ENCODE measurements around the gene GALNTL6.
"Not testable (repeated sequence)": the region's sequence is repeated elsewhere in the genome, so short reads cannot be mapped to it uniquely, and the experiment has no call there.

DNA sequence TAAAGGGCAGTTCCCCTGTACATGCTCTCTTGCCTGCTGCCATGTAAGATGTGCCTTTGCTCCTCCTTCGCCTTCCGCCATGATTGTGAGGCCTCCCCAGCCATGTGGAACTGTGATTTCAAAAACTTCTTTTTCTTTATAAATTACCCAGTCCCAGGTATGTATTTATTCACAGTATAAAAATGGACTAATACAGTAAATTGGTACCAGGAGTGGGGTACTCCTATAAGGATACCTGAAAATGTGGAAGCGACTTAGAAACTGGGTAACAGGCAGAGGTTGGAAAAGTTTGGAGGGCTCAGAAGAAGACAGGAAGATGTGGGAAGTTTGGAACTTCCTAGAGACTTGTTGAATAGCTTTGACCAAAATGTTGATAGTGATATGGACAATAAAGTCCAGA, 920.4 kb downstream of the GALNTL6 start:
- TF ChIP-seq POLR2A (IDR thresholded peaks at IDR 0.05; ENCODE audit: low read depth, low read length); EZH2 (IDR thresholded peaks at IDR 0.05; ENCODE audit: borderline replicate concordance, low read depth, low read length, severe bottlenecking); POLR2AphosphoS5 (IDR thresholded peaks at IDR 0.05; ENCODE audit: insufficient read depth, low read depth, low read length); FOS (IDR thresholded peaks at IDR 0.05; ENCODE audit: borderline replicate concordance, insufficient read depth, low read length); MYC (IDR thresholded peaks at IDR 0.05; ENCODE audit: low read depth, low read length); JUN (IDR thresholded peaks at IDR 0.05; ENCODE audit: borderline replicate concordance, insufficient read depth, insufficient read length, low read depth): not testable (repeated sequence)
- TF ChIP-seq, protein P1, sequence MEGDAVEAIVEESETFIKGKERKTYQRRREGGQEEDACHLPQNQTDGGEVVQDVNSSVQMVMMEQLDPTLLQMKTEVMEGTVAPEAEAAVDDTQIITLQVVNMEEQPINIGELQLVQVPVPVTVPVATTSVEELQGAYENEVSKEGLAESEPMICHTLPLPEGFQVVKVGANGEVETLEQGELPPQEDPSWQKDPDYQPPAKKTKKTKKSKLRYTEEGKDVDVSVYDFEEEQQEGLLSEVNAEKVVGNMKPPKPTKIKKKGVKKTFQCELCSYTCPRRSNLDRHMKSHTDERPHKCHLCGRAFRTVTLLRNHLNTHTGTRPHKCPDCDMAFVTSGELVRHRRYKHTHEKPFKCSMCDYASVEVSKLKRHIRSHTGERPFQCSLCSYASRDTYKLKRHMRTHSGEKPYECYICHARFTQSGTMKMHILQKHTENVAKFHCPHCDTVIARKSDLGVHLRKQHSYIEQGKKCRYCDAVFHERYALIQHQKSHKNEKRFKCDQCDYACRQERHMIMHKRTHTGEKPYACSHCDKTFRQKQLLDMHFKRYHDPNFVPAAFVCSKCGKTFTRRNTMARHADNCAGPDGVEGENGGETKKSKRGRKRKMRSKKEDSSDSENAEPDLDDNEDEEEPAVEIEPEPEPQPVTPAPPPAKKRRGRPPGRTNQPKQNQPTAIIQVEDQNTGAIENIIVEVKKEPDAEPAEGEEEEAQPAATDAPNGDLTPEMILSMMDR (IDR thresholded peaks at IDR 0.05; ENCODE audit: extremely low read depth in 1 of 2, insufficient read depth in 1 of 2, low read depth in 1 of 2, low read length in 2 of 2): not testable (repeated sequence)
- TF ChIP-seq, protein P2, sequence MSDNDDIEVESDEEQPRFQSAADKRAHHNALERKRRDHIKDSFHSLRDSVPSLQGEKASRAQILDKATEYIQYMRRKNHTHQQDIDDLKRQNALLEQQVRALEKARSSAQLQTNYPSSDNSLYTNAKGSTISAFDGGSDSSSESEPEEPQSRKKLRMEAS (IDR thresholded peaks at IDR 0.05; ENCODE audit: insufficient read depth, insufficient read length): not testable (repeated sequence)

Measured in endothelial cell of umbilical vein (primary cell).